Measurements from ENCODE around the gene PBX1.

Gene PBX1

DNA sequence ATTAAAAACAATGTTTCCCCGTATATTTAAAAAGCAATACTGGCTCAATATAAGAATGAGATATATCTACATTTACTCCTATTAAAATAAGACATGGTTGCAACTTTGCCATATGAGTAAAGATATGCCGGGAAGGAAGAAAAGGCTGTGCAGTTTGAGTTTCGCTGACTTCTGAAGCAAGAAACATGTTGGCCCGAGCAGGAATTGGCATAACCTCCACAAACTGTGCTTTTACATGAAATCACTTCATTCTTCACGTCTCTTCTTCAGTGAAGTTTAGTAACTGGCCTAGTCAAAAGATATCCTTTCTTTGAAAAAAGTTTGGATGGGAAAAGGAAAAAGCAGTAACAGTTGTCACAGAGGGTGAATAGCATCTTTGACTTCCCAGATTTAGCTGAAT, 342.0 kb downstream of the PBX1 start:
- DNase-seq, result no peak

Data from stimulated activated CD4-positive, alpha-beta T cell treated with anti-CD3 and anti-CD28 coated beads, Interleukin-4, amount 100 ng/mL, for 1 hour (primary cell).